PC-9 (cell line): ENCODE measurements around the gene CD59. TPM values are rescaled to one million over a fixed set of nuclear protein-coding genes. Genes with fewer than 3 reads are reported as not detected.

Source experiments
- BruUV-seq: library from RNA; stranded (reverse); fragments of 400-500 nt; replicated peaks from 2 replicates; lab custom pipeline; 2021; lab: Mats Ljungman, UMichigan
- CTCF ChIA-PET: fragments of 300-600 bp; sonication (Branson Sonifier 250); formaldehyde crosslinking; loops from one replicate; lab custom pipeline; 2022; ENCODE audit warnings: antibody characterized with exemption; lab: Charles Lee
- POLR2A ChIA-PET: fragments of 300-600 bp; sonication (Branson Sonifier 250); formaldehyde crosslinking; loops from one replicate; lab custom pipeline; 2022; ENCODE audit warnings: antibody characterized with exemption; ENCODE audit not compliant: unreplicated experiment; lab: Charles Lee
- DNase-seq, 2 experiments: peaks; one replicate each; pipeline versions ENCODE4 v3.0.0 to v3.0.0-alpha.2; 2015 to 2022; ENCODE audit warnings: mixed read lengths in 1 of 2
- H2AFZ ChIP-seq: fragments of 200-600 bp; sonication (generic); 2 replicates; pipeline ENCODE4 v1.8.1; 2017; ENCODE audit warnings: antibody characterized with exemption
- H3F3A ChIP-seq: fragments of 200-600 bp; sonication (generic); 2 replicates; pipeline ENCODE4 v1.8.1; 2017; ENCODE audit warnings: antibody characterized with exemption, mild to moderate bottlenecking, low read depth; ENCODE audit not compliant: insufficient read depth
- H3K27ac ChIP-seq: fragments of 200-600 bp; sonication (generic); 2 replicates; pipeline ENCODE4 v1.6.1; 2016; ENCODE audit warnings: mixed run types
- H3K27me3 ChIP-seq: fragments of 200-600 bp; sonication (generic); 2 replicates; pipeline ENCODE4 v1.6.1; 2016; ENCODE audit warnings: low read depth, mixed run types; ENCODE audit not compliant: insufficient read depth
- H3K36me3 ChIP-seq: fragments of 200-600 bp; sonication (generic); 2 replicates; pipeline ENCODE4 v1.6.1; 2016; ENCODE audit warnings: low read depth, mixed run types
- H3K4me1 ChIP-seq: fragments of 200-600 bp; sonication (generic); replicated peaks from 2 replicates; pipeline ENCODE4 v1.6.1; 2016; ENCODE audit warnings: mixed run types; ENCODE audit not compliant: insufficient read depth
- H3K4me2 ChIP-seq: fragments of 200-600 bp; sonication (generic); 2 replicates; pipeline ENCODE4 v1.6.1; 2017; ENCODE audit warnings: mixed run types
- H3K4me3 ChIP-seq: fragments of 200-600 bp; sonication (generic); 2 replicates; pipeline ENCODE4 v1.6.1; 2016; ENCODE audit warnings: mixed run types
- H3K79me2 ChIP-seq: fragments of 200-600 bp; sonication (generic); 2 replicates; pipeline ENCODE4 v1.6.1; 2017; ENCODE audit warnings: low read depth, mixed run types
- H3K9me2 ChIP-seq: fragments of 200-600 bp; sonication (generic); 2 replicates; pipeline ENCODE4 v1.8.1; 2017; ENCODE audit warnings: mild to moderate bottlenecking; ENCODE audit not compliant: insufficient read depth
- H3K9me3 ChIP-seq: fragments of 200-600 bp; sonication (generic); 2 replicates; pipeline ENCODE4 v1.8.1; 2016; ENCODE audit warnings: low read depth; ENCODE audit not compliant: insufficient read depth
- H4K20me1 ChIP-seq: fragments of 200-600 bp; sonication (generic); 2 replicates; pipeline ENCODE4 v1.8.1; 2017; ENCODE audit not compliant: insufficient read depth
- EZH2 ChIP-seq: fragments of 200-600 bp; sonication (generic); IDR thresholded peaks from 2 replicates; pipeline ENCODE4 v1.8.0; 2017; ENCODE audit warnings: antibody characterized with exemption, low read depth
- intact Hi-C: fragments of 100-400 bp; cut with micrococcal nuclease; formaldehyde crosslinking; loops from one replicate; pipeline ENCODE4 v1.10.0; 2022; ENCODE audit not compliant: unreplicated experiment
- total RNA-seq: library from RNA; stranded (reverse); gene quantifications from 2 replicates; pipeline ENCODE4 v1.2.3, GENCODE V29; 2021
- TF ChIP-seq, protein P1 (sequence below): fragments of 200-600 bp; sonication (generic); conservative IDR thresholded peaks from 2 replicates; pipeline ENCODE4 v1.6.1; 2017; ENCODE audit warnings: mixed run types, antibody characterized with exemption, mild to moderate bottlenecking, moderate library complexity

The CD59 gene
- total RNA-seq, 1 experiment from 2014 or later = 291 TPM

DNA sequence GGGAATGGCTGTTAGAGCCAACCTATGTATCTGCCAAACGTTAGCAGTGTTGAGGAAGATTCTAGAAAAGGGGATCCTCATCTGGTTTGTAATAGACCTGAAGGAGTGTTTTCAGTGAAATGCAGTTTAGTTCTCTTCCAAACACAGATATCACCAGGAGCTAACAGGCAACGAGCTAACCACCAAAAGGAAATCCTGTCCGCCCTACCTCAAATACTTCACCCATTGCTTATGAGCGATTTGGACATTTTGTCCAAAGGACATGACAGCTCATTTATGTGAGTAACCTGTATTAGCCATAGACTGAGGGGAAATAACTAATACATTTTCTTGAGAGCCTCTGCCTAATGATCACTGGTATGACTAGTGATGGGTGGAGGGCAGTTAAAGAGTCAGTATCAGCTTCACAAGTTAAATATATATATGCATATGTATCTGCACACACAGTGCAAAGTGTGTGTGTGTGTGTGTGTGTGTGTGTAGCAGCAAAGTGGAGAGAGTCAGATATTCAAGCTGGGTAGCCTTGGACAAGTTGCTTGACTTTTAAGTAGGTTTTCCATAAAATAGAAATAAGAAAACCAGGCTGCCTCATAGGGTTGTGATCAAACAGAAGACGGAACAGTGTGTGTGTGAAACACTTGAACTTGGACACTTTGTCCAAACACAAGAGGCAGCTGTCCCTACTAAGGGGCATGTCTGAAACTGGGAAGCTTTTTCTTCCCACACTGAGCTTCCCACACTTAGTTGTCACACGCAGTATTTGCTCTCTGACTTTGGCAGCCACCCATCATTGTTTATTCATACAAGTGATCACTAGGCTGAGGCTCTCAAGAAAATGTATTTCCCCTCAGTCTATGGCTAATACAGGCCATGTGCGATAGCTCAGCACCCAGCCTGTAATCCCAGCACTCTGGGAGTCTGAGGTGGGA, 34.7 kb downstream of the CD59 start:
- H3K27ac ChIP-seq = peak overlapping the region; percentile 68
- no peak for TF ChIP-seq EZH2
- TF ChIP-seq, protein P1, sequence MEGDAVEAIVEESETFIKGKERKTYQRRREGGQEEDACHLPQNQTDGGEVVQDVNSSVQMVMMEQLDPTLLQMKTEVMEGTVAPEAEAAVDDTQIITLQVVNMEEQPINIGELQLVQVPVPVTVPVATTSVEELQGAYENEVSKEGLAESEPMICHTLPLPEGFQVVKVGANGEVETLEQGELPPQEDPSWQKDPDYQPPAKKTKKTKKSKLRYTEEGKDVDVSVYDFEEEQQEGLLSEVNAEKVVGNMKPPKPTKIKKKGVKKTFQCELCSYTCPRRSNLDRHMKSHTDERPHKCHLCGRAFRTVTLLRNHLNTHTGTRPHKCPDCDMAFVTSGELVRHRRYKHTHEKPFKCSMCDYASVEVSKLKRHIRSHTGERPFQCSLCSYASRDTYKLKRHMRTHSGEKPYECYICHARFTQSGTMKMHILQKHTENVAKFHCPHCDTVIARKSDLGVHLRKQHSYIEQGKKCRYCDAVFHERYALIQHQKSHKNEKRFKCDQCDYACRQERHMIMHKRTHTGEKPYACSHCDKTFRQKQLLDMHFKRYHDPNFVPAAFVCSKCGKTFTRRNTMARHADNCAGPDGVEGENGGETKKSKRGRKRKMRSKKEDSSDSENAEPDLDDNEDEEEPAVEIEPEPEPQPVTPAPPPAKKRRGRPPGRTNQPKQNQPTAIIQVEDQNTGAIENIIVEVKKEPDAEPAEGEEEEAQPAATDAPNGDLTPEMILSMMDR = no peak
- H3K4me3 ChIP-seq = peak overlapping the region; percentile 56
- peaks cover 48% of the 10 kb centered on the region for H3F3A ChIP-seq
- no peaks in the 10 kb centered on the region for H4K20me1 ChIP-seq
- no peaks in the 10 kb centered on the region for H3K27me3 ChIP-seq
- CTCF ChIA-PET = interaction anchor here (0.6 to 2.2 kb wide), 5 partner anchors 10 to 339 kb away, joined by 3 to 10 read pairs (median 4); no protein-coding TSS in a partner anchor
- H3K36me3 ChIP-seq = 0 out of 2 replicates have a peak, but pooled peaks cover 14% of the 10 kb centered on the region
- DNase-seq = peak in 1 of 2 experiments; percentile 46
- intact Hi-C loops = loop anchor here (5.0 kb wide), 1 partner anchor 159 kb away; no protein-coding TSS in a partner anchor
- BruUV-seq = TSS peak; percentile 95
- peaks cover 10% of the 10 kb centered on the region; the same call in 1 of the 2 replicates for H3K79me2 ChIP-seq
- POLR2A ChIA-PET = interaction anchor here (0.5 to 1.2 kb wide), 5 partner anchors 9 to 68 kb away, joined by 6 to 54 read pairs (median 11); partner anchors contain the start of gene CD59
- no peaks in the 10 kb centered on the region for H3K9me3 ChIP-seq
- H3K9me2 ChIP-seq = no peaks in the 10 kb centered on the region
- H3K4me1 ChIP-seq = peaks cover 67% of the 10 kb centered on the region
- H2AFZ ChIP-seq = peak overlapping the region; percentile 76
- peak overlapping the region; percentile 82 for H3K4me2 ChIP-seq

DNA sequence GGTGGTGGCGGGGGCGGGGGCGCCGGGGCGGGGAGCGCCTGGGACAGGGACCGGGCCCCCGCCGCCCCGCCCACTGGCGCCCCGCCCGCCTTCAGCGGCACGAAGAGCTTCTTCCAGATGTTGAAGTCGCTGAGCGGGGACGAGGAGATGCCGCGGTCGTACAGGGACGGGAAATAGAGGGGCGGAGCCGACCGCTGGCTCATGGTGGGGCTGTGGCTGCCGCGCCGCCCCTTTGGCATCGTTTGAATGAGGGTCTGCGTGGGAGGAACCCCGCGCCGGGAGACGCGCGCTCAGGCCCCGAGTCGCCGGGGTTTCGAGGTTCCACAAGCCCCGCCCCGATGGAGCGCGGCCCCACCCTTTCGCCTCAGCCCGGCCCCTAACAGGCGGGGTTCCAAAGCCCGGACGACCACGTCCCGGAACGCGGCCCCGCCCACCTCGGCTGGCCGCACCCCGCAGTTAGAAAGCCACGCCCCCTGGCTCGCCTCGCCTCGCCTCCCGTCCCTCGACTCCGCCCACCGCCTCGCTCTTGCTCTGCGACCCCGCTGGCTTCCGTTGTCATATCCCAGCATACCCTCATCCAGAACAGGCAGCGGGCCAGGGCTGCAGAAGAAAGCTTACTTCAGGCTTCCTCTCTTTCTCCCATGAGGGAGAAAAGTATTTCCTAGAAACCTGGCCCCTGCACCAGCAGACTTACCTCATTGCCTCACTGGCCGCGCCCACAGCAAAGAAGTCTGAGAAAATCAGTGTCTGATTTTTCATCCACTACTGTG, 35.5 kb downstream of the CD59 start, which contains the start of gene C11orf91:
C11orf91 (minus strand) TSS at position 325 of the 770 bp plus-strand sequence; CDS start at position 239, 86 bp downstream.
- peak within 1 kb of the TSS; percentile 76 for H2AFZ ChIP-seq
- CTCF ChIA-PET = interaction anchor here (1.5 to 2.2 kb wide), 3 partner anchors 9 to 42 kb away, joined by 3 to 10 read pairs (median 8); no protein-coding TSS in a partner anchor

More for the DNA sequence above, 35.5 kb downstream of the CD59 start, which contains the start of gene C11orf91:
- Histone ChIP-seq H3K9me3 (no peaks in the 10 kb centered on the region), H3K4me2 (peak within 1 kb of the TSS; percentile 82), H3F3A (peaks cover 48% of the 10 kb centered on the region), H3K27ac (peak within 1 kb of the TSS; percentile 68), H3K36me3 (0 out of 2 replicates have a peak, but pooled peaks cover 5% of the 10 kb centered on the region), H3K4me1 (peaks cover 68% of the 10 kb centered on the region), H4K20me1 (no peaks in the 10 kb centered on the region), H3K79me2 (peaks cover 2% of the 10 kb centered on the region; the same call in 1 of the 2 replicates), H3K9me2 (no peaks in the 10 kb centered on the region), H3K4me3 (peak within 1 kb of the TSS; percentile 56), H3K27me3 (no peaks in the 10 kb centered on the region)
- DNase-seq = peak; percentile 73 to 97
- TF ChIP-seq, protein P1 = no peak
- TF ChIP-seq EZH2 = no peak
- no TSS peak for BruUV-seq
- POLR2A ChIA-PET = interaction anchor here (0.5 to 1.2 kb wide), 6 partner anchors 9 to 921 kb away, joined by 4 to 12 read pairs (median 7); partner anchors contain the start of gene CD59
- intact Hi-C loops = loop anchor here (5.0 kb wide), 1 partner anchor 158 kb away; no protein-coding TSS in a partner anchor
